ENCODE measurements around the gene GABBR2.

DNA sequence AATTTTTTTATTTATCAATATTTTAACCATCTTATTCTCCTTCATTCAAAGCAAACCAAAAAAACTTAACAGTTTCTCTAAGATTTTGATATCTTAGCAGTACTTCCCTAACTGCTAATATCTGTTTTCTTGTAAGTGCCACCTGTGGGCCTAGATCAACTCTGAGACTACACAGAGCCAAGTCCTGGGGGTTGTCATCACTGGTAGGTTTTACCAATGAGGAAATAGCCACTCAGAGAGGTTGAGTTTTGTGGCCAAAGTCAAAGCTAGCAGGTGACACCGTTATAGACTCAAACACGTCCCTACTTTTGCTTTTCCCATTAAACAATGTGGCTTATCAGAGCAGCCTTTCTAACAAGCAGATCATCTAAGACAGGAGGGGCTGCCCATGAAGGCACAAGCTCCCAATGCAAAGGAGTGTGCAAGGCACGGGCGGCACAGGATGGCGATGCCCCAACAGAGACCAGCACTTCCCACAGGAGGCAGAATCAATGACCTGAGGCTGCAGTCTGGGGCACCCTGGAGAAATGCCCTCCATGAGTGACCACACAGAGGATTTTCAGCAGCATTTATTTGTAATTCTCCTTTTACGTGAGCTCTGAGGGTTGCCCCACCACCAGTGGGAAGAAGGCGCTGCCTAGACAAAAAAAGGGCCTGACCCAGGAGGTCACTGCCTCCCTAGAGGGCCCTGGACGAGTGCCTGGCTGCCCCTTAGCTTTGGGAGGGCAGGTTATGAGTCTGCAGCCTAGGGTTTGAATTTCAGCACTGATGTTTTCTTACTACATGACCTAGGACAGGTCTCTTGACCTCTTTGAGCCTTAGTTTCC, 460.7 kb downstream of the GABBR2 start:
- TF ChIP-seq, protein P1, sequence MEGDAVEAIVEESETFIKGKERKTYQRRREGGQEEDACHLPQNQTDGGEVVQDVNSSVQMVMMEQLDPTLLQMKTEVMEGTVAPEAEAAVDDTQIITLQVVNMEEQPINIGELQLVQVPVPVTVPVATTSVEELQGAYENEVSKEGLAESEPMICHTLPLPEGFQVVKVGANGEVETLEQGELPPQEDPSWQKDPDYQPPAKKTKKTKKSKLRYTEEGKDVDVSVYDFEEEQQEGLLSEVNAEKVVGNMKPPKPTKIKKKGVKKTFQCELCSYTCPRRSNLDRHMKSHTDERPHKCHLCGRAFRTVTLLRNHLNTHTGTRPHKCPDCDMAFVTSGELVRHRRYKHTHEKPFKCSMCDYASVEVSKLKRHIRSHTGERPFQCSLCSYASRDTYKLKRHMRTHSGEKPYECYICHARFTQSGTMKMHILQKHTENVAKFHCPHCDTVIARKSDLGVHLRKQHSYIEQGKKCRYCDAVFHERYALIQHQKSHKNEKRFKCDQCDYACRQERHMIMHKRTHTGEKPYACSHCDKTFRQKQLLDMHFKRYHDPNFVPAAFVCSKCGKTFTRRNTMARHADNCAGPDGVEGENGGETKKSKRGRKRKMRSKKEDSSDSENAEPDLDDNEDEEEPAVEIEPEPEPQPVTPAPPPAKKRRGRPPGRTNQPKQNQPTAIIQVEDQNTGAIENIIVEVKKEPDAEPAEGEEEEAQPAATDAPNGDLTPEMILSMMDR (conservative IDR thresholded peaks at IDR 0.05 in 1 of 2, IDR thresholded peaks at IDR 0.05 in 1 of 2; ENCODE audit: extremely low read depth in 1 of 2, insufficient read depth in 1 of 2, low read depth in 1 of 2, low read length in 2 of 2): no peak
- no peak for TF ChIP-seq EZH2 (IDR thresholded peaks at IDR 0.05; ENCODE audit: borderline replicate concordance, low read length)

Measured in mammary epithelial cell (primary cell).